MM.1S (cell line): ENCODE data around the gene ANP32B.

Source experiments
- EZH2 ChIP-seq: fragments of 300-600 bp; sonication (generic); optimal IDR thresholded peaks from 2 replicates; pipeline ENCODE3; 2017; ENCODE audit warnings: low read depth, mild to moderate bottlenecking, antibody characterized with exemption, low read length, mixed read lengths
- EZH2phosphoT487 ChIP-seq: fragments of 300-600 bp; sonication (generic); IDR thresholded peaks from 2 replicates; pipeline ENCODE4 v1.6.1; 2018; ENCODE audit warnings: antibody characterized with exemption, low read length
- TF ChIP-seq, protein P1 (sequence below): fragments of 300-600 bp; sonication (generic); IDR thresholded peaks from 2 replicates; pipeline ENCODE4 v1.5.1; 2016; ENCODE audit warnings: antibody characterized with exemption, low read length, mixed read lengths

GRCh38 chr9:98017306-98017705, 34.2 kb downstream of the ANP32B start:
- TF ChIP-seq, protein P1, sequence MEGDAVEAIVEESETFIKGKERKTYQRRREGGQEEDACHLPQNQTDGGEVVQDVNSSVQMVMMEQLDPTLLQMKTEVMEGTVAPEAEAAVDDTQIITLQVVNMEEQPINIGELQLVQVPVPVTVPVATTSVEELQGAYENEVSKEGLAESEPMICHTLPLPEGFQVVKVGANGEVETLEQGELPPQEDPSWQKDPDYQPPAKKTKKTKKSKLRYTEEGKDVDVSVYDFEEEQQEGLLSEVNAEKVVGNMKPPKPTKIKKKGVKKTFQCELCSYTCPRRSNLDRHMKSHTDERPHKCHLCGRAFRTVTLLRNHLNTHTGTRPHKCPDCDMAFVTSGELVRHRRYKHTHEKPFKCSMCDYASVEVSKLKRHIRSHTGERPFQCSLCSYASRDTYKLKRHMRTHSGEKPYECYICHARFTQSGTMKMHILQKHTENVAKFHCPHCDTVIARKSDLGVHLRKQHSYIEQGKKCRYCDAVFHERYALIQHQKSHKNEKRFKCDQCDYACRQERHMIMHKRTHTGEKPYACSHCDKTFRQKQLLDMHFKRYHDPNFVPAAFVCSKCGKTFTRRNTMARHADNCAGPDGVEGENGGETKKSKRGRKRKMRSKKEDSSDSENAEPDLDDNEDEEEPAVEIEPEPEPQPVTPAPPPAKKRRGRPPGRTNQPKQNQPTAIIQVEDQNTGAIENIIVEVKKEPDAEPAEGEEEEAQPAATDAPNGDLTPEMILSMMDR, result no peak
- TF ChIP-seq EZH2 (no peak), EZH2phosphoT487 (no peak)
